HEK293T (cell line): Measurements from ENCODE around the gene HYCC1.
"Not testable (repeated sequence)": the region's sequence is repeated elsewhere in the genome, so short reads cannot be mapped to it uniquely, and the experiment has no call there.

Source experiments
- ARNT ChIP-seq: fragments of 450-650 bp; IDR thresholded peaks from 2 replicates; pipeline ENCODE4 v1.6.1; 2017; ENCODE audit warnings: mild to moderate bottlenecking
- BHLHE40 ChIP-seq: fragments of 450-650 bp; IDR thresholded peaks from 2 replicates; pipeline ENCODE4 v1.6.1; 2016; ENCODE audit warnings: mild to moderate bottlenecking, moderate library complexity, borderline replicate concordance
- FOXA1 ChIP-seq: fragments of 450-650 bp; IDR thresholded peaks from 2 replicates; pipeline ENCODE4 v1.6.1; 2016; ENCODE audit warnings: mild to moderate bottlenecking
- FOXM1 ChIP-seq: fragments of 450-650 bp; IDR thresholded peaks from 2 replicates; pipeline ENCODE4 v1.6.1; 2017; ENCODE audit warnings: mild to moderate bottlenecking, borderline replicate concordance
- NFRKB ChIP-seq: fragments of 450-650 bp; IDR thresholded peaks from 2 replicates; pipeline ENCODE4 v1.6.1; 2016; ENCODE audit warnings: mild to moderate bottlenecking, moderate library complexity

- not testable (repeated sequence) for TF ChIP-seq FOXM1, ARNT, FOXA1, NFRKB, BHLHE40
Measured at GRCh38 chr7:23039674-23040073, 25.7 kb upstream of the HYCC1 start.
